Caco-2 (cell line): Measurements from ENCODE around the gene RWDD3. TPM values are rescaled to one million over a fixed set of nuclear protein-coding genes. Genes with fewer than 3 reads are reported as not detected.

Experiments used
- BruUV-seq: library from RNA; stranded (reverse); fragments of 400-500 nt; replicated peaks from 2 replicates; lab custom pipeline; 2021; lab: Mats Ljungman, UMichigan
- CTCF ChIA-PET: fragments of 300-600 bp; sonication (Branson Sonifier 250); formaldehyde crosslinking; loops from one replicate; lab custom pipeline; 2022; ENCODE audit warnings: antibody characterized with exemption; lab: Charles Lee
- POLR2A ChIA-PET: fragments of 300-600 bp; sonication (Branson Sonifier 250); formaldehyde crosslinking; loops from one replicate; lab custom pipeline; 2022; ENCODE audit warnings: antibody characterized with exemption; lab: Charles Lee
- DNase-seq, 2 experiments: peaks; one replicate each; pipeline versions ENCODE4 v3.0.0 to v3.0.0-alpha.2; 2020 to 2022
- H3K27me3 ChIP-seq: replicated peaks from 2 replicates; pipeline ENCODE4 v1.6.0; 2011; ENCODE audit warnings: low read length; ENCODE audit not compliant: control insufficient read depth, insufficient read depth
- H3K36me3 ChIP-seq: 2 replicates; pipeline ENCODE4 v1.5.1; 2011; ENCODE audit warnings: low read length; ENCODE audit not compliant: control insufficient read depth, insufficient read depth
- H3K4me1 ChIP-seq: fragments of 250-450 bp; sonication (Bioruptor Pico); 2 replicates; pipeline ENCODE4 v1.5.1; 2020; ENCODE audit warnings: mild to moderate bottlenecking
- H3K4me3 ChIP-seq: 2 replicates; pipeline ENCODE4 v1.5.1; 2011; ENCODE audit warnings: low read depth, mild to moderate bottlenecking, control low read depth, low read length
- H3K9me3 ChIP-seq: fragments of 250-450 bp; sonication (Bioruptor Pico); 2 replicates; pipeline ENCODE4 v1.5.1; 2020; ENCODE audit warnings: mild to moderate bottlenecking, moderate library complexity
- H3K27ac Mint-ChIP-seq: one replicate; pipeline ENCODE4 v1.8.0; 2022; ENCODE audit warnings: mixed read lengths; ENCODE audit not compliant: unreplicated experiment
- H3K27me3 Mint-ChIP-seq: one replicate; pipeline ENCODE4 v1.8.0; 2022; ENCODE audit warnings: mixed read lengths; ENCODE audit not compliant: insufficient read depth, unreplicated experiment
- H3K36me3 Mint-ChIP-seq: one replicate; pipeline ENCODE4 v1.8.0; 2022; ENCODE audit warnings: mild to moderate bottlenecking, mixed read lengths; ENCODE audit not compliant: insufficient read depth, unreplicated experiment
- H3K4me1 Mint-ChIP-seq: one replicate; pipeline ENCODE4 v1.8.0; 2022; ENCODE audit warnings: low read depth, mixed read lengths; ENCODE audit not compliant: unreplicated experiment
- H3K4me3 Mint-ChIP-seq: one replicate; pipeline ENCODE4 v1.8.0; 2022; ENCODE audit warnings: mild to moderate bottlenecking, moderate library complexity, mixed read lengths; ENCODE audit not compliant: unreplicated experiment
- H3K9me3 Mint-ChIP-seq: one replicate; pipeline ENCODE4 v1.8.0; 2022; ENCODE audit warnings: mixed read lengths; ENCODE audit not compliant: unreplicated experiment
- CTCF ChIP-seq, 2 experiments: fragments of 200-600 bp in 1 of 2; IDR thresholded peaks; 1 replicate in 1 of 2; 2 replicates in 1 of 2; pipeline versions ENCODE4 v1.5.1 to v1.8.0; 2011 to 2022; ENCODE audit warnings: antibody characterized with exemption in 1 of 2, control low read depth in 1 of 2, inconsistent platforms in 1 of 2, low read depth in 1 of 2, low read length in 1 of 2, mild to moderate bottlenecking in 1 of 2, moderate library complexity in 1 of 2; ENCODE audit not compliant: insufficient read depth in 1 of 2, severe bottlenecking in 1 of 2, unreplicated experiment in 1 of 2
- intact Hi-C: fragments of 100-400 bp; cut with micrococcal nuclease; formaldehyde crosslinking; loops from one replicate; pipeline ENCODE4 v1.10.0; 2022; ENCODE audit not compliant: unreplicated experiment
- total RNA-seq: library from RNA; stranded (reverse); gene quantifications from 2 replicates; pipeline ENCODE4 v1.2.3, GENCODE V29; 2022

RWDD3 gene
- total RNA-seq, 1 experiment from 2014 or later: 13.3 TPM

GRCh38 chr1:95255826-95256225 lies 21.8 kb downstream of the RWDD3 start:
- CTCF ChIA-PET: no interaction called here
- no TSS peak for BruUV-seq

GRCh38 chr1:95257758-95258157 lies 23.7 kb downstream of the RWDD3 start:
- Mint-ChIP-seq H3K9me3 (peaks cover 10% of the 10 kb centered on the region), H3K36me3 (peaks cover 17% of the 10 kb centered on the region), H3K27me3 (no peaks in the 10 kb centered on the region), H3K27ac (peak overlapping the region; percentile 1), H3K4me3 (peak overlapping the region; percentile 17), H3K4me1 (peaks cover 22% of the 10 kb centered on the region)
- POLR2A ChIA-PET: interaction anchor here (1.0 kb wide), 1 partner anchor 24 kb away, joined by 5 read pairs; the partner anchor contains the start of gene RWDD3
- no peak for TF ChIP-seq CTCF (IDR thresholded peaks at IDR 0.05; ENCODE audit: insufficient read depth in 1 of 2, low read depth in 1 of 2, low read length in 1 of 2, severe bottlenecking in 1 of 2, unreplicated experiment in 1 of 2)
- H3K36me3 ChIP-seq: no peaks in the 10 kb centered on the region
- H3K4me1 ChIP-seq: peaks cover 39% of the 10 kb centered on the region
- no peaks in the 10 kb centered on the region for H3K9me3 ChIP-seq
- no TSS peak for BruUV-seq
- intact Hi-C loops: loop anchor here (1.0 kb wide), 2 partner anchors 23 to 170 kb away; partner anchors contain the start of gene RWDD3
- H3K4me3 ChIP-seq: no peak overlapping the region
- H3K27me3 ChIP-seq: no peaks in the 10 kb centered on the region
- CTCF ChIA-PET: interaction anchor here (1.2 kb wide), 1 partner anchor 24 kb away, joined by 6 read pairs; the partner anchor contains the start of gene RWDD3
- DNase-seq: peak; percentile 63 to 72

More at GRCh38 chr1:95255826-95256225, 21.8 kb downstream of the RWDD3 start:
- no peaks in the 10 kb centered on the region for H3K9me3 Mint-ChIP-seq
- peaks cover 17% of the 10 kb centered on the region for H3K36me3 Mint-ChIP-seq
- intact Hi-C loops: no loop called here
- no peaks in the 10 kb centered on the region for H3K27me3 Mint-ChIP-seq
- POLR2A ChIA-PET: no interaction called here
- Histone ChIP-seq H3K4me1 (peaks cover 39% of the 10 kb centered on the region), H3K27me3 (no peaks in the 10 kb centered on the region), H3K4me3 (no peak overlapping the region), H3K9me3 (no peaks in the 10 kb centered on the region), H3K36me3 (no peaks in the 10 kb centered on the region)
- H3K4me3 Mint-ChIP-seq: no peak overlapping the region
- peaks cover 22% of the 10 kb centered on the region for H3K4me1 Mint-ChIP-seq
- DNase-seq: no peak
- H3K27ac Mint-ChIP-seq: no peak overlapping the region
- TF ChIP-seq CTCF (IDR thresholded peaks at IDR 0.05; ENCODE audit: insufficient read depth in 1 of 2, low read depth in 1 of 2, low read length in 1 of 2, severe bottlenecking in 1 of 2, unreplicated experiment in 1 of 2): no peak

GRCh38 chr1:95259245-95259644 lies 25.2 kb downstream of the RWDD3 start:
- H3K4me3 Mint-ChIP-seq: no peak overlapping the region
- no peaks in the 10 kb centered on the region for H3K27me3 ChIP-seq
- intact Hi-C loops: no loop called here
- H3K9me3 Mint-ChIP-seq: peaks cover 10% of the 10 kb centered on the region
- BruUV-seq: no TSS peak
- H3K27me3 Mint-ChIP-seq: no peaks in the 10 kb centered on the region
- no peaks in the 10 kb centered on the region for H3K36me3 ChIP-seq
- H3K27ac Mint-ChIP-seq: peak overlapping the region; percentile 86
- TF ChIP-seq CTCF (IDR thresholded peaks at IDR 0.05; ENCODE audit: insufficient read depth in 1 of 2, low read depth in 1 of 2, low read length in 1 of 2, severe bottlenecking in 1 of 2, unreplicated experiment in 1 of 2): no peak
- peaks cover 39% of the 10 kb centered on the region for H3K4me1 ChIP-seq
- POLR2A ChIA-PET: no interaction called here
- no peak overlapping the region for H3K4me3 ChIP-seq
- DNase-seq: no peak
- H3K36me3 Mint-ChIP-seq: peaks cover 7% of the 10 kb centered on the region
- CTCF ChIA-PET: no interaction called here
- H3K9me3 ChIP-seq: no peaks in the 10 kb centered on the region
- H3K4me1 Mint-ChIP-seq: peaks cover 22% of the 10 kb centered on the region
